ENCODE results near the gene CORO2B.

Gene CORO2B

GRCh38 chr15:68578980-68579935, at the start of gene CORO2B:
Gene CORO2B, plus strand, starts transcription at chr15:68578993. Its CDS starts 270 bp downstream, at chr15:68579263.
- peak; percentile 65 for DNase-seq

DNA sequence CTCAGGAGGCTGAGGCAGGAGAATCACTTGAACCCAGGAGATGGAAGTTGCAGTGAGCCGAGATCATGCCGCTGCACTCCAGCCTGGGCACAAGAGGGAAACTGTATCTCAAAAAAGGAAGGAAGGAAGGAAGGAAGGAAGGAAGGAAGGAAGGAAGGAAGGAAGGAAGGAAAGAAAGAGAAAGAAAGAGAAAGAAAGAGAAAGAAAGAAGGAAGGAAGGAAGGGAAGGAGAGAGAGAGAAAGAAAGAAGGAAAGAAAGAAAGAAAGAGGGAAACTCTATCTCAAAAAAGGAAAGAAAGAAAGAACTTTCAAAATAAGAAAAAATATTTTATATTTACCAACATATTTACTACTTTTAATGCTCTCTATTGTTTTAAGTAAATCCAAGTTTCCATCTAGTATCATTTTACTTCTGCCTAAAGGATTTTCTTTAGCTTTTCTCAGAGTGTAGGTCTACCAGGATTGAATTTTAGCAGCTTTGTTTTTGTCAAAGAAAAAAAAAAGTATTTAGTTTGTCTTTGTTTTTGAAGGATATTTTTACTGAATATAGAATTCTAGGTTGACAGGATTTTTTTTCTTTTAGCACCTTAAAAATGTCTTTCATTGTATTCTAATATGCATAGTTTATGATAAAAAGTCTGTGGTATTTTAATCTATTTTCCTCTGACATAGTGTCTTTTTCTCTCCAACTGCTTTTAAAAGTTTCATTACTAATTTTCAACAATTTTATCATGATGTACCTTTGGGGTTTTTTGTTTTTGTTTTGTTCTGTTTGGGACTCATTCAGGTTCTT, 47.2 kb upstream of the CORO2B start:
- no peak for DNase-seq

DNA sequence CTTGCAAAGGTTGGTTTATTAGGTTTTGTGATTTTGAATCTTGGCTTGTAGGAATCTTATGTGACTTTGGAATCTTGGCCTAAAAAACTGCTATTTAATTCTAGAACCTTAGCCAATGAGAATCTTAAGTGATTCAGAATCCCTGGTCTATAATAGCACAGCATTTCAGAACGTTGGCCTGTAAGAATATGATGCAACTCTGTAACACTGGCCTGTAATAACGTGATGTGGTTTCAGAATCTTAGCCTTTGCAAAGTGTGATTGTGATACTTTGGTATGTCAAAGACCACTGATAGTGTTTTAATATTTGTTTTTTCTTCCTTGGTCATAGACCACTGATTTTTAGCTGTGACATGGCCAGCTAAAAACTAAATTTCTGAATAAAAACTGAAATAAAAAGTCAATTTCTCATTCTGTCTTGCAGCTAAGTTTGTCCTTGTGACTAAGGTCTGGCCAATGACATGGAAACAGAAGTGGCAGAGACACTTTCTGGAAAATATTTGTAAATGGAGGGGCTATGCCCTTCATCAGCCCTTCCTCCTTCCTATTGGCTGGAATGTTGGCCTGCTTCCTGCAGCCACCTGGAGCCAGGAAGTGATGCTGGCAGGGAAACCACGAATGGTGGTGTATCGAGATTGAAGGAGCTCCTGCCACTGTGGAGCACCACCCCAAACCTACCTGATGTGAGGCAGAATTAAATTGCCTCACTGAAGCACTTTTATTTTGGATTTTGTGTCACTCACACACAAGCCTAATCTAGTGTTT, 42.3 kb upstream of the CORO2B start:
- DNase-seq = no peak

DNA sequence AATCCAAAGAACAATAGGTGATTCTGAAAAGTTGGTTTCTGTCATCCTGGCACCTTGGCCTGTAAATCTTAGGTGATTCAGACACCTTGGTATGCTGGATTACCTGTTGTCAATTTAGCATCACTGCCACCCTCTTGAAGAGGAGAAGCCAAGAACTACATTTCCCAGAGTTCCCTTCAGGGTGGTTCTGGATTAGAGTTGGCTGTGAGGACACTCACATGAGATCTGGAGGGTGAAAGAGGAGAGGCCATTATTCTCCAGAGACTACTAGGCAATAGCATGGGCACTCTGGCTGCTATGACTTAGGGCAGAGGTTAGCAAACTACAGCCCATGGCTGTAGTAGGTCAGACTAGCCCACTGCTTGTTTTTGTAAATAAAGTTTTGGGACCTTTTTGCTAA, 41.7 kb upstream of the CORO2B start:
- DNase-seq = no peak

- no peak for DNase-seq
Observed at GRCh38 chr15:68537506-68537905, 41.3 kb upstream of the CORO2B start.

- DNase-seq = no peak
Observed at GRCh38 chr15:68538311-68538710, 40.5 kb upstream of the CORO2B start.

GRCh38 chr15:68541743-68542142, 37.0 kb upstream of the CORO2B start:
- no peak for DNase-seq

DNA sequence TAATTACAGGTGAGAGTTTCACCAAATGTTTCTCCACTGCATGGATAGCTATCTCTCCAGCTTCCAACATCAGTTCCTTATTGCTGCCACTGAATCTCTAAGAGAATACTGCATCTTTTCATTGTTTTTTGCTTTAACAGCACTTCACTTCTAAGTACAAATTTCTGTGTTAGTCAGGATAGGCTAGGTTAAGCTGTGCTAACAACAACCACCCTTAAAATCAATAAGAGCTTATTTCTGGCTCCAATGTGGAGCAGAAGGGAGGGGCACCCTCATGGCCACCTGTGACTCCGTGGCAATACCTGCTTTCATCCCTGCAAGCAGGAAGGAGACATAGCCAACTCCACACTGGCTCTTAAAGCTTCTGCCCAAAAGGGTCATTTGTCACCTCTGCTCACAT, 36.4 kb upstream of the CORO2B start:
- no peak for DNase-seq

- DNase-seq = no peak
Observed at GRCh38 chr15:68542771-68543164, 36.0 kb upstream of the CORO2B start.

GRCh38 chr15:68543165-68544008, 35.4 kb upstream of the CORO2B start:
- no peak for DNase-seq

DNA sequence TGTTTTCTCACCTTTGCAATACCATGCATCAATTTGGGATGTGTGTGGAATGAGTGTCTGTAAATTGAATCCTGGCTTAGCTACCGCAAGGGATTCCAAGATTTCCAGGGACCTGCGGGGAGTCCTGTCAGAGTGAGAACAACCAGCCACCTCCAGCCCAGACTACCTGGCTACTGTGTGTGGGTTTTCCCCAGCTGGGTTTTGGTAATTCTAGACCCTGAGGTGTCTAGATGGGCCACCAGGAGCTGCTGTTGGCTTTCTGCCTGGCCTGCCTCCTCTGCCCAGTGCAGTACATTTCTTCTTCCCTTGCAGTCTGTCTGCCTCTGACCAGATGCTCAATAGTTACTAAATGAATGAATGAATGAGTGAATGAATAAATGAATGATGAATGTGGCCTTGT, 32.5 kb upstream of the CORO2B start:
- DNase-seq = no peak

GRCh38 chr15:68548364-68548763, 30.4 kb upstream of the CORO2B start:
- no peak for DNase-seq

- no peak for DNase-seq
Observed at GRCh38 chr15:68550004-68550403, 28.8 kb upstream of the CORO2B start.

DNA sequence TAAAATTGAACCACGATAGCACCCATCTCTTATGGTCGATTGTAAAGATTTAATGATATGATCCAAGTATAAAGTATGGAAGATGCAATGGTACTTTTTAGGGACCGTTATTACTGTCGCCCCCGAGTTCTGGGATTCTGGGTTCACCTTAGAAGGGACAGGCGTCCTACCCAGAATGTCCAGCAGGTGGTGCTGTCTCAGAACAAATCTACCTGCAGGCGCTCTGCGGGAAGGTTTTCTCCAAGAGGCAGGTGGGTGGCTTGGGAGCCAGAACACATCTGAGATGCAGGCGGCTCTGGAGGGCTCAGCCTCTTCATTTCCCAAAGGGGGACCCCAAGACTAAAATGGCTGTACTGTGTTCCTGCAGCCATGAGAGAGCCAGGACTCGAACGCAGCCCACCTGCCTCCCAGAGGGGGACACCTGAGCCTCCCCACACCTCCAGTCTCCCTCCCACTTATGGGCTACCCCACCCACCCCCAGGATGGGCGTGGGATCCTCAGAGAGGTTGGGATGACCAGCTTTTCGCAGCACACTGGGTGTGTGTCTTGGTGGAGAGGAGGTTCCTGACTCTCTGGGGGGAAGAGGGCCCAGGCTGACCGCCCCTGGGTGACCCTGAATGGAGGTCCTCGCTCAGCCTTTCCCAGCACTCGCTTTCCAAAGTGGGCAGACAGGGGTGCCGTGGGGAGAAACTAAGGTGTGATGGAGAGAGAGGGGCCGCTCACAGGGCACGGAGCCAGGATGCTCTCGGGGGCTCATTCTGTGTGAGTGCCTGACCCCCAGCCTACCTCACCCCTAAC, 28.1 kb upstream of the CORO2B start:
- DNase-seq = no peak

GRCh38 chr15:68551296-68551635, 27.5 kb upstream of the CORO2B start:
- no peak for DNase-seq

DNA sequence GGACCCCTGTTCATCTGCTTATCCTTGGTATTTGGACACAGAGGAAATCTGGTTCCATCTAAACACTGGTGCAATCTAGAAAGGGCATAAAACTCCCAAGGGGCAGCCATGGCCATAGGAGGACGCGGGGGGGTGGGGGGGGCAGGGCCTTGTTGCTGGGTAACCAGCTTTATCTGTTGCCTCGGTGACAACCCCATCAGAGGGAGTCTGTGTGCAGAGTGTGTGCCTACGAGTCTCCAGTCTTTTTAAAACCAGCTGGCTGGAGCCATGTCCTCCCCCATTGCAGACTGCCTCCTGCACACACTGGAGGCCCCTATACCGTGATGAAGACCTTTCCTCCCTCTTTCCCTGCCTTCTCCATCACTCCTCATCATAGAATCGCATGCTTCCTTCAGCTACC, 26.4 kb upstream of the CORO2B start:
- DNase-seq = no peak

DNA sequence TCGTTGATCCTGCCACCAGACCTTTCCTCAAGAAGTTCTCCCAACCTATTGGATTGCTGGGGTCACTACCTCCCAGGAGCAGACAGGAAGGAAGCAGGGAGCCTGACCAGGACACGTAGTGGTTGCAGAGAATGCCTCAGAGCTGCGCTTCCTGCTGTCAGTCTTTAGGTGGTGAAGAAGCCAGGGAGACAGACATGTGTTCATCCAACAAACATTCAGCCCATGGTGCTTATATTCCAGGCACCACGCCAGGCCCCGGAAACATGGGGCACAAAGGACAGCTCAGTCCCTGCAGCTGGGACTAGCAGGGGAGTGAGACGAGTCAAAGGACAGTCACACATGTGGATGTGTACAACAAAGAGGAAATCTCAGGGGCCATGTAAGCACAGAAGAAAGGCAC, 26.0 kb upstream of the CORO2B start:
- DNase-seq = no peak

GRCh38 chr15:68553314-68553993, 25.3 kb upstream of the CORO2B start:
- DNase-seq = no peak

DNA sequence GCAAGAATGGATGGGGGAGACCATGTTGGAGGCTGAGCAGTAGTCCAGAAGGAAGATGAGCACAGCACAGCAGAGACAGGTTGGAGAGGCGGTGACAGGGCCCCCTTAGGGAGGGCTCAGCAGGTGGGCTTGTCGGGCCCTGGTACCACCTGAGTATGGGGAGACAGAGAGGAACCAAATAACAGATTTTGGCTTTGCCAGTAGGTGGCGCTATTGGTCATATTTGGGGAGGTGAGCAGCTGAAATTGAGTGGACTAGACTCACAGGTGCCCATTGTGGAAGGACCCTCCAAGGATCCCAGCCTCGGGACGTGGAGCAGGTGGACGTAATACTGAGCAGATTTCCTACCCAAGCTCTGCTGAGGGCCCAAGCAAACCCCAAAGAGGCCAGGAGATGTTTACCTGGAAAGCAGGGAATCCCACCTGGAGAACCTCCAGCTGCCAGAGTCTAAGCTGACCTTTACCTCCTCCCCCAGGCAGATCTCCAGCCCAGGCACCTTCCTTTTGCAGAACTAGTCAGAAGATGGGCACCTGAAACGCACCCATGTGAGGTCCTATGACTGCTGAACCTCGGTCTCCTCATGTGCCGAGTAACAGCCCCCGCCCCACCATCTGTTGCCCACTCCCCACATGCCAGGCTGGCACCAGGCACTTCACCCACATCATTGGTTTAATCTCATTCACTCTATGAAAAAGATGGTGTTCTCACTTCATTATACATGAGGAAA, 24.6 kb upstream of the CORO2B start:
- no peak for DNase-seq
